ENCODE results near the gene SELENOS.

GRCh38 chr15:101313041-101313761 lies 35.9 kb upstream of the SELENOS start:
- no peak for TF ChIP-seq CTCF (IDR thresholded peaks at IDR 0.05)
- no peak for TF ChIP-seq POLR2A (IDR thresholded peaks at IDR 0.05)
